Gastrocnemius medialis (tissue), 4 donors: Measurements from ENCODE around the gene FAM81A.

Experiments used
- POLR2A ChIP-seq, 2 donors: fragments of 450-650 bp; IDR thresholded peaks; one replicate each; pipeline ENCODE4 v1.6.1; 2017; ENCODE audit warnings: antibody characterized with exemption in 2 of 2, mild to moderate bottlenecking in 2 of 2, moderate library complexity in 2 of 2
- TF ChIP-seq, protein P1 (sequence below), 5 experiments: fragments of 450-650 bp in 3 of 5; fragments of 200-600 bp in 2 of 5; sonication (generic) in 2 of 5; IDR thresholded peaks in 4 of 5; conservative IDR thresholded peaks in 1 of 5; 1 replicate in 4 of 5; 2 replicates in 1 of 5; pipeline ENCODE4 v1.5.1; 2016 to 2019; ENCODE audit warnings: antibody characterized with exemption in 5 of 5, mild to moderate bottlenecking in 3 of 5, moderate library complexity in 3 of 5

- TF ChIP-seq, protein P1, sequence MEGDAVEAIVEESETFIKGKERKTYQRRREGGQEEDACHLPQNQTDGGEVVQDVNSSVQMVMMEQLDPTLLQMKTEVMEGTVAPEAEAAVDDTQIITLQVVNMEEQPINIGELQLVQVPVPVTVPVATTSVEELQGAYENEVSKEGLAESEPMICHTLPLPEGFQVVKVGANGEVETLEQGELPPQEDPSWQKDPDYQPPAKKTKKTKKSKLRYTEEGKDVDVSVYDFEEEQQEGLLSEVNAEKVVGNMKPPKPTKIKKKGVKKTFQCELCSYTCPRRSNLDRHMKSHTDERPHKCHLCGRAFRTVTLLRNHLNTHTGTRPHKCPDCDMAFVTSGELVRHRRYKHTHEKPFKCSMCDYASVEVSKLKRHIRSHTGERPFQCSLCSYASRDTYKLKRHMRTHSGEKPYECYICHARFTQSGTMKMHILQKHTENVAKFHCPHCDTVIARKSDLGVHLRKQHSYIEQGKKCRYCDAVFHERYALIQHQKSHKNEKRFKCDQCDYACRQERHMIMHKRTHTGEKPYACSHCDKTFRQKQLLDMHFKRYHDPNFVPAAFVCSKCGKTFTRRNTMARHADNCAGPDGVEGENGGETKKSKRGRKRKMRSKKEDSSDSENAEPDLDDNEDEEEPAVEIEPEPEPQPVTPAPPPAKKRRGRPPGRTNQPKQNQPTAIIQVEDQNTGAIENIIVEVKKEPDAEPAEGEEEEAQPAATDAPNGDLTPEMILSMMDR (IDR thresholded peaks at IDR 0.05 in 4 of 5, conservative IDR thresholded peaks at IDR 0.05 in 1 of 5), result no peak
- TF ChIP-seq POLR2A (IDR thresholded peaks at IDR 0.05), result no peak
These were observed 1.6 kb downstream of the FAM81A start for GRCh38 chr15:59439576-59439975.
